Skin epidermis (tissue), 12 donors: ENCODE measurements around the gene HCN1.
"Not testable (repeated sequence)": the region's sequence is repeated elsewhere in the genome, so short reads cannot be mapped to it uniquely, and the experiment has no call there.

ENCODE experiments used
- H3K27ac ChIP-seq, 21 experiments: fragments of 200-600 bp; sonication (generic) in 11 of 21; one replicate each; pipeline ENCODE4 v1.5.0; 2020; ENCODE audit warnings: mild to moderate bottlenecking in 3 of 21, inconsistent platforms in 2 of 21, moderate library complexity in 2 of 21
- H3K4me3 ChIP-seq, 7 experiments: fragments of 200-600 bp; sonication (generic) in 2 of 7; one replicate each; pipeline ENCODE4 v1.5.0; 2020; ENCODE audit warnings: inconsistent platforms in 2 of 7, mild to moderate bottlenecking in 2 of 7, moderate library complexity in 1 of 7

Gene HCN1

DNA sequence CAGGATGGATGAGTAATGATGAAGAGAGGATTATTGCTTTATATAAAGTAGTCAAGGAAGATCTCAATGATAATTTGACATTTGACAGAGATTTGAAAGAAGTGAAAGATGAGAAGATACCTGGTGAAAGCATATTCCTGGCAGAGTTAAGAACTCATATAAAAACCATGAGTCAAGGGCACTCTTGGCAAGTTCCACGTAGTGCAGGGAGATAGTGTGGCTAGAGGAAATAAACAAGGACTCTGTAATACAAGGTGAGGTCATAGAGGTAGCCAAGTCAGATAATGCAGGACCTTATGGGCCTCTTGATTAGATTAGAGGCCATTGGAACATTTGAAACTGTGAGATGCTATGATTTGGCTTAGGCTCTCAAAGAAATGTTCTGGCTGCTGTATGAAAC lies 72.3 kb downstream of the HCN1 start:
- no peak overlapping the region for H3K4me3 ChIP-seq
- no peak overlapping the region for H3K27ac ChIP-seq

DNA sequence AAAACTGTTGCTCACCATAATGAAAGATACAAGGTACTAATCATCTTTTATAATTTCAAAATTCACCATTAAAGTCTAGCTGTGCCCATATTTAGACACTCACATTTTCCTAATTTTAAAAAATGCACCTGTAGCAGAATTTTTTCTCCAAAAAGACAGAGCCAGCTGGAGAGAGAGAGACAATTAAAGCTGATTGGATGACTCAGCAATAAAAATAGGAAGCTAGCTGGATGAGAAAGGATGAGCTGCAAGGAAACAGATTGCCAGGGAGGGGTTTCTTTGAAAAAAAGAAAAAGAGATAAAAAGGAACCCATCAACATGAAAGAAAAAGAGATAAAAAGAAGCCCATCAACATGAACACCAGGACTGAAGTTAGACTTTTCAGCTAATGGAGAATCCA lies 73.8 kb downstream of the HCN1 start:
- H3K4me3 ChIP-seq: no peak overlapping the region

DNA sequence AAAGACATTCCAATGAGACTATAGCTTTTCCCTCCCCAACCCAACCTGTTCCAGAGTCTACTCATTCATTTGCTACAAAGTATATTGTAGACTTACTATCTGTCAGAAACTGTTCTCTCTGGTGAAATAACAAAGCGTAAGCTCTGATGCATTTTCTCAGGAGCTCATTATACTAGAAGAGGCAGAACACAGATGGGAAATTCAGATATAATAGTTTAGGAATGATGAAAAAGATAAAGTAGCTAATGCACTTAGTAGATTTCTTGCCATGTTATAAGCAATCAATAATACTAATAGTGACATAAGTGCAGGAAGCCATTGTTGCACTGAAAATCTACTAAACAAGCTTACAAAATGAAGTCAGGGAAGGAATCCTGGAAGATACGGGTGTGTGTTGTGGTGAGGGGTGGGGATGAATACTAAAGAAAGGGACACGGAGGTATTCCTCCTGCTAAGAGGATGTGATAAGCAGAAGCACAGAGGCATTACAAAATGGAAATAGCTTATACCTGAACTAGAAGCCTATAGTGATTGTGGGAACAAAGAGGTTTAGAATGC lies 78.2 kb downstream of the HCN1 start:
- Histone ChIP-seq H3K27ac (no peak overlapping the region), H3K4me3 (no peak overlapping the region)

More for the DNA sequence above, 73.8 kb downstream of the HCN1 start:
- H3K27ac ChIP-seq: no peak overlapping the region

DNA sequence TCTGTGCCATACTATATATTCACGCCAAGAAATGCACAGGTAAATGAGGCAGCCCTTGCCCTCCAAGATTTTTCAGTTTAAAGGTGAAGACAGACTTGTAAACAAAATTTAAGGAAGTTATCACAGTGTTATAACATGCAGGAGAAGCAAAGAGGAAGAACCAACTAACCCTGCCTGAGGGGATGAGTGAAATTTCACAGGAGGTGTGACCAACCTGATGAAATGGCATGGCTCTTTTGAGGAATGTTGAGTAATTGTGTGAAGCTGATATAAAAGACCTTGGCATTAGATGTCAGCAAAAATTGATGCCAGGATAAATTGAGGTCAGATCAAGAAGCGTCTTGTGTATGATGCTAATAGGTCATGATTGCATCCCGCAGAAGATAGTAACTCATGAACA lies 86.5 kb downstream of the HCN1 start:
- no peak overlapping the region for H3K4me3 ChIP-seq
- H3K27ac ChIP-seq: no peak overlapping the region

DNA sequence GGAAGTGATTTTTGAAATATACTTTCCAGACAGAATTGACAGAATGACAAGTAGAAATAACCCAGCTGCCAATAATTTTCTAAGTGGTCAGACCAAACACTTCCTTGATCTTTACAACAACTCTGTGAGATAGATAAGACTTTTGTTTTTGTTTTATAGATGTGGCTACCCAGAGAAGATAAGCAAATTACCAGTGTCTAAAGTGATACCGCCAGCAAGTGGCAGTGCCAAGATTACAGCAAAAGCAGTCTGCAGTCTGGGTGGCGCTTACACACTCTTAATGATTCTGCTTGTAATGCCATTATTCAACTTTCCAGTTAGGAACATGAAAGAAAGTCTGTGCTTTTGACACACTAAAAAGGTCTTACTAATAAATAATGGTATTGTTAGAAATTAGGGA lies 92.1 kb downstream of the HCN1 start:
- H3K4me3 ChIP-seq: no peak overlapping the region

DNA sequence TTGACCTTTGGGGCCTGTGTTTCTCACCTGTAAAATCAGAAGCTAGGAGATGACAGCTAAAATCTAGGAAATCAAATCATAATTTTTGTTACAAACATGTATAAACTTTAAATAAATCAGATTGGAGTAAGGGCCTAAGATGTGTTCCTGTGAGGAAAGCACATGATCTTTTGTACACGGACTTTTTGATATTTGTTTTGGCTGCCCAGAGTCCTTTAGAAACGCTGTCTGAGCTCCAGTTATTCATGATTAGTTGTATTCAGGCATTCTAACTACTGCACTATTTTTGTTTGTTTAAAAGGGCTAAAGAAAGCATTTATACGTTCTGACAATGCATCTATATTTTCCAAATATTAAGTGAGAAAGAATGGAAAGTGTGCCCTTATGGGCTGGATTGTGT lies 94.8 kb downstream of the HCN1 start:
- H3K4me3 ChIP-seq: no peak overlapping the region
- H3K27ac ChIP-seq: no peak overlapping the region

More for the DNA sequence above, 92.1 kb downstream of the HCN1 start:
- no peak overlapping the region for H3K27ac ChIP-seq

DNA sequence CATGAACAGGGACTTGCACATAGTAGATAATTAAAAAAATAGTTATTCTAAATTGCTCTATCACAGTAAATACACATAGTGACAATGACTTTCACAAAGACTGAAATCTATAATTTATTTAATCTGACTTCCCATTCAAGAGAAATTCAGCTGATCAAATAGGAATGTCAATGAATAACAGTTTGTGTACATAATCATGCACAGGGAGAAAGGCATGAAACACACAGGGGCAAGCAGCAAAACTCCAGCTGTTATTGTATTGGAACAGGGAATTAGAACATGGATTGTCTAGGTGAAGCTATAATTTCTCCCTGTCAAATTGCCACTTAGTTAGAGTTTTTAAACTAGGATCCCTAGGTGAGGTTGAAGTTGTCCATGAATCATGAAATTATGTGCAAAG lies 99.9 kb downstream of the HCN1 start:
- H3K4me3 ChIP-seq: no peak overlapping the region
- H3K27ac ChIP-seq: no peak overlapping the region

DNA sequence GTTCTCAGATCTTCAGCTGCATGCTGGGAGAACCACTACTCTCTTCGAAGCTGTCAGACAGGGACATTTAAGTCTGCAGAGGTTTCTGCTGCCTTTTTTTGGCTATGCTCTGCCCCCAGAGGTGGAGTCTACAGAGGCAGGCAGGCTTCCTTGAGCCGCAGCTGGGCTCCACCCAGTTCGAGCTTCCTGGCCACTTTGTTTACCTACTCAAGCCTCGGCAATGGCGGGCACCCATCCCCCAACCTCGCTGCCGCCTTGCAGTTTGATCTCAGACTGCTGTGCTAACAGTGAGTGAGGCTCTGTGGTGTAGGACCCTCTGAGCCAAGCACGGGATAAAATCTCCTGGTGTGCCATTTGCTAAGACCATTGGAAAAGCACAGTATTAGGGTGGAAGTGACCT lies 110.2 kb downstream of the HCN1 start:
- H3K4me3 ChIP-seq, H3K27ac ChIP-seq: not testable (repeated sequence)

DNA sequence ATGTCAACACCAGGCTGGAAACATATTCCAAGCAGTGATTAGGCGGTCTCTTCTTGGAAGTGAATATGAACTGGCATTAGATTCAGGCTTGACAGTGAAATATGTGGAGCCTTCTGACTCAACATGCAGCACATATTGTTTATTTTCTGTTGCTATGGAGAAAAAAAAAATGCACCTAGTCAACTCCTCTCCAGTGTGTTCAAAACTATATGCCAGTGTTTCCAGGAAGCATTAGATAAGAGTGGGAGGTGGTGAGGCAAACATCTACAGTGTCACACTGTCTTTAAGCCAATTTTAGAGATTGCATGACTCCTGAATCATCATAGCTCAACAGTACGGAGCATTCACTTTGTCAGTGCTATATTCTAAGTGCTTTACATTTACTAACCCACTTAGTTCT lies 117.9 kb downstream of the HCN1 start:
- H3K4me3 ChIP-seq: no peak overlapping the region
- H3K27ac ChIP-seq: no peak overlapping the region

DNA sequence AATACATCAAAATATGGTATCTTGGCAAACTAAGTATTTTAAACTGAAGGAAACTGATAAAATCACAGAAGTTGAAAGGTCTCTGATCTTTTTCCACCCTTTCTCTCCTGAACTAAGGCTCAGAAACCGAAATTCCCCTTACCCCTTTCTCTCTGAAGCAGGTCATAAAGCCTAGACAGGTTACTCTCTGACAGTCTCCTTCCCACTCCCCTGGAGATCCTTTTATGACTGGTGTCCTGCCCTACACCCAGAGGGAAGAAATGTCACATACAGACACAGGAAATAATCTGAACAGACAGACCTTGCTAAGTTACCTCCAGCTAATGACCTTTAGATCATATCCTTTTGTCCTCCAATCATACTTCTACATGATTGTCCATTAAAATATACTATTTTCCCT lies 127.4 kb downstream of the HCN1 start:
- no peak overlapping the region for H3K4me3 ChIP-seq
- H3K27ac ChIP-seq: no peak overlapping the region

DNA sequence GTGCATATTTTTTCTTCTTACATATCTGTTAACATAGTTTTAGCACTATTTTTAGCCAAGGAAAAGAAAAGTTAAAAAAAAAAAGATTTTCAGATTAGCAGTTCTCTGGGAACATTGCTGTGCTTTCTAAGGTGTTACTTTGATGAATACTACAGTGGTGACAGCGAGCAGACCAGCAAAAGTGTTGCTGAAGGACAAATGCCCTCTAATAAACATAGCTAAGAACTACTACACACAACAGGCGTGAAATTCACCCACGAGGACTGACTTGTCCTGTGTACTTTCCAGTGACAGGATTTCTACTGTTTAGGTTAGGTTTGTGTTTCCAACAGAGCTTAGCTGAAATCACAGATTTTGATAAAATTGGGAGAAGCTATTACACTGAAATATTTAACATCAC lies 153.8 kb downstream of the HCN1 start:
- Histone ChIP-seq H3K4me3 (no peak overlapping the region), H3K27ac (no peak overlapping the region)

DNA sequence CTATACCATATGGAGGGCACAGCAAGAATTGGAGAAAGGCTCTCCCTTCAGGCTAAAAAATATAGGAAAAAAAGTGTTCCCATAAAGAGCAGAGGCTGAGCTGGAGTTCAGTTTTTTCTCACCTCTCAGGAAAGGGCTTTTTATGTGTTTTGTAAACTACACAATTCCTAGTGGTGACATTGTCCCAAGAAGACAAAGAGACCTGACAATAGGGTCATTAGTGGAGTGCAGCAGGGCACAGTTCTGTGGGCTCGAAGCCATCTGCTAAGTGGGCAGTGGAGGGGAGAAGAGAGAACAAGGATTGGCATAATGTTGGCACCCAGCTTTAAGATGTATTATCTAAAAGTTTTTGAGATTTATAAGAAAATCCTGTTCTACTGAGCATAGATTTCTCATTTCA lies 162.5 kb downstream of the HCN1 start:
- Histone ChIP-seq H3K4me3 (no peak overlapping the region), H3K27ac (no peak overlapping the region)

DNA sequence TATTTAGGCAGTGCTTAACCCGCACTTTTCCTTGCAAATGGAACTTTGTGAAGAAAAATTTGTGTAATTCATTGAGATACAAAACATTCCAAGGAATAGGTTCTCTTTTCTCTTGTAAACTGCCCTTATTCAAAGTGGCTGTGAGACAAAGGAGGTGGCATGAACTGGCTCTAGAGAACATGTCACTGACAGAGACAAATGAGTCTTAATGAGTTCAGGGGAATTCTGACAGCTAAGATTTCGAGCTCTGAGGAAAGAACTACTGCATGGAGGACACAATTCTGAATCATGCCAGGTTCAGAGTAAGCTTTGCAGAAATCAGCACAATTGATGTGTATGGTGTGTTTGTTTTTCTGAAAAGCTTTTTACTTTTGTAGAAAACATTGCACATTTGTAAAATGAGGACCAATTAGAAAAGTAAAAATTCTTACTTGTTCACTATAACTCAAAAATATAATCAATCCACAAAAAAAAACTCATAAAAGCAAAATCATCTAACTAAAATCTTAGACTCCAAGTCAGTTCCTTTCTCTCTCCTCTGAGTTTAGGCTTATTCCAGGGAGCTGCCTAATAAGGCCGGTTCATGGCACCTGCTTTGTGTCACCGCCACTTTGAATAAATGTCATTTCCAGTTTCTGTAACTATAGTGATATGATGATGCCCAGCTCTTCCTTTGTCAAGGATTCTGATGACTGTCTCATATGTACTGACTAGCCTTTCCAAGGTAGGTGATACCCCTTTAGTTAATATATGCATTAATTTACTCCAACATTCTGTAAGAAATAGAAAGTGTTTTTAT lies 163.2 kb downstream of the HCN1 start:
- no peak overlapping the region for H3K27ac ChIP-seq
- H3K4me3 ChIP-seq: no peak overlapping the region

DNA sequence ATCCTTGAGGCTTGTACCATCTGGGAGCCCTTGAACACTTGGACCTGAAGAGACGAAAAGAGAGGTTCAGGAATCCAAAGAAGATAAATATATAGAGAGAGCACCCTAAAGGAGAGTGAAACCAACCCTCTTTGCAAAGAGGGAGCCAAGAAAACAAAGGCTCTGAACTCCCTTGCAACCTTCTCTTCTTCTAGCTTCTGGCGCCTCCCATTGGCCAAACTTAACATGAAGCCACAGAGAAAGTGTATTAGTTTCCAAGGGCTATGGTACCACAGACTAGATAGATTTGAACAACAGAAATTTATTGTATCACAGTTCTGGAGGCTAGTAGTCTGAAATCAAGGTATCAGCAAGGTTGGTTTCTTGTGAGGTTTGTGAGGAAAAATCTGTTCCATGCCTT lies 175.1 kb downstream of the HCN1 start:
- no peak overlapping the region for H3K27ac ChIP-seq
- no peak overlapping the region for H3K4me3 ChIP-seq

DNA sequence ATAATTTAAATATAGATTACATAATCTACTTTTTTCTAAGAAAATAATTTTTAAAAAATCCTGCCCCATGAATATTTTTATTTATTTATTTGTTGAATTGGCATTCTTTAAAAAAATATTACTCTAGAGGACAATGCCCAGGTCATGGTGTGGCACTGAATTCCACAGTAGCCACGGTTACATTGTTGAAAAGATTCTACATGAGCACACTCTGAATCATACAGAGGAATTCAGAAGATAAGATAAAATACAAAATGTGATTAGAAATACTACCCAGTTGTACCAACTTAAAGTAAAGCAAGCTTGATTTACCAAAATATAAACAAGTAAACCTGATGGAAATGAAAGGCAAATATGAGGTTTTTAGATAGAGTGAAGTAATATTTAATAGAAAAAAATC lies 183.7 kb downstream of the HCN1 start:
- H3K4me3 ChIP-seq: no peak overlapping the region
- no peak overlapping the region for H3K27ac ChIP-seq

DNA sequence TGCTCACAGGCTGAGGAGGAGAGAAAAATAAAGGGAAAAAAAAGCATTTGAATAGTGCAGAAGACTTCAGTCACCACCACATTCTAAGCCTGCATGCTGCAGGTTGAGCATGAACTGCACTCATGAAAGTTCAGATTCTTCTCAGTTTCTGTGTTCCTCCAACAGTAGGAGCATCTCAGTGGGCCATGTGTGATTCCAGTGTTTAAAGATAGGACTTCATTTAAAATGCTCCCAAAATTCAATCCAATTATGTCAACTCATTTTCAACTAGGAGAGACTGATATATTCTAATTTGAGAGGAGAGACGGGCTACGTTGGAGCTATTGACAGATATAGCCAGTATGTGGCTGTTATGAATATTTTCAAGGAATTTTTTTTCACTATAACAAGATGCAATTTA lies 186.8 kb downstream of the HCN1 start:
- no peak overlapping the region for H3K4me3 ChIP-seq
- H3K27ac ChIP-seq: no peak overlapping the region

DNA sequence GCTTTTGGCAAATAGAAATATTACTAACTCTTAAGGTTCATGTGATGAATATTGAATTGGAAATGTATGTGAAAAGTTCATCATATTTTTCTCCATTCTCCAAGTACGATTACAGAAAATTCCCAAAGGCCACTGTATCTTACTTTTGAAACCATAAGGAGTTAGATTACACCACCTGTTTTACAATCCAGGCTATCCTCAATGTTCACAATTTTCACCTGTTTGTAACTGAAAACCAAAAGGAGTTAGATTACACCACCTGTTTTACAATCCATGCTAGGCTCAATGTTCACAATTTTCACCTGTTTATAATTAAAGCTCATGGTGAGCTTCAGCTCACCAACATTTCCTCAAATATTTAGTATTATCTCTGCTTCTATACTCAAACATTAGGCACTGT lies 188.0 kb downstream of the HCN1 start:
- Histone ChIP-seq H3K4me3 (no peak overlapping the region), H3K27ac (no peak overlapping the region)

DNA sequence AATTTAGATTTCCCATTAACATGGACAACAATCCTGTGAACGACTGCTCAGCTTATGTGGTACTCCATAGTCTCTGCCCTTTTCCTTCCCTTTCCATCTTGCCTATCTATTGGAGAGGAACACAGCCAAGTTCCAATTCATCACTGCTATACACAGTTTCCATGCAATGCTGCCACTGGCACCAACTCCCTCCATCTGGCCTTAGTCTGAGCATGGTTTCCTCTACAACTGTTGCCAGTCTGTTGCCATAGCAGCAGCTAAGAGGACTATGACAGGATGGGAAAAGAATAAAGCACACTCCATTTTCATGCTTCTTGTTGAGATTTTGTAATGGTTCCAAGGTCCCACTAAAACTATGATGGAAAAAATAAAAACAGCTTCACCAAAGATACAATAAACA lies 189.0 kb downstream of the HCN1 start:
- no peak overlapping the region for H3K27ac ChIP-seq
- H3K4me3 ChIP-seq: no peak overlapping the region

DNA sequence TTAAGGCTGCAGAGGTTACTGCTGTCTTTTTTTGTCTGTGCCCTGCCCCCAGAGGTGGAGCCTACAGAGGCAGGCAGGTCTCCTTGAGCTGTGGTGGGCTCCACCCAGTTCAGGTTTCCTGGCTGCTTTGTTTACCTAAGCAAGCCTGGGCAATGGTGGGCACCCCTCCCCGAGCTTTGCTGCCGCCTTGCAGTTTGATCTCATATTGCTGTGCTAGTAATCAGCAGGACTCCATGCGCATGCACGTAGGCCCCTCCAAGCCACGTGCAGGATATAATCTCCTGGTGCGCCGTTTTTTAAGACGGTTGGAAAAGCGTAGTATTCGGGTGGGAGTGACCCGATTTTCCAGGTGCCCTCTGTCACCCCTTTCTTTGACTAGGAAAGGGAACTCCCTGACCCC lies 197.2 kb downstream of the HCN1 start:
- H3K27ac ChIP-seq, H3K4me3 ChIP-seq: not testable (repeated sequence)

DNA sequence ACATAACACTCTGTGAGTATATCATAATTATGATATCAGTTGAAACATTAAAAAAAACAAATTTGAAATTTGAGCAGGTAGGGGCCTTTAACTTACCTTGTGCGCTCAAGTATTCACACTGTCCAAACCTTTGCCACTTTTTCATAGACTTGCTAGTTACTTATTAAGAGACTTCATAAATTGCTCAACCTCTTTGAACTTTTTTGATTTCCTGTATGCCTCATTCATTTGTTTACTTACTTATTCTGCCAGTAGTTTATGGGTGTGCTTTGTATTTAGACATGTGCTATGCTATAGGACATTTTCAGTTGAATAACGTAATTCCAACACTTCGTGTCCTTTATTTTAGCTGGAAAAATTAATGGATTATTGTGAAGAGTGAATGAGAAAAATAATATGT lies 204.8 kb downstream of the HCN1 start:
- H3K27ac ChIP-seq: no peak overlapping the region
- H3K4me3 ChIP-seq: no peak overlapping the region

DNA sequence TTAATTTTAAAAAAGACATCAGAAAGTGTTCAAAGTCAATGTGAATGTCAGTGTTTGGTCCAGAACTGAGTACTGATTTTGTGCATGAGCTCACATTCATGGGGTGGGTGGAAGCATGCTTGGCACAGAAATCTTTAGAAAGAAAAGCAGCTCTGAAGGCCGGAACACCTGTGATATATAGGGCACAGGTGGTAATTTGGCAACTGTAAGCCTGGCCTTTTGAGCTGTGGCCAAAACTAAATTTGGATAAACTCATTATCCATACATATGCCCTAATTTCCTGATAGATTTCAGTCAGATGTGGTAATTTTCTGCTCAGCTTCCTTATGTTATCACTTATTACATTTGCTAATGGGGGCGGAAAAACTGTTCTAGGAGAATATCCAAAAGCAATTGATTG lies 211.4 kb downstream of the HCN1 start:
- Histone ChIP-seq H3K4me3 (no peak overlapping the region), H3K27ac (no peak overlapping the region)

DNA sequence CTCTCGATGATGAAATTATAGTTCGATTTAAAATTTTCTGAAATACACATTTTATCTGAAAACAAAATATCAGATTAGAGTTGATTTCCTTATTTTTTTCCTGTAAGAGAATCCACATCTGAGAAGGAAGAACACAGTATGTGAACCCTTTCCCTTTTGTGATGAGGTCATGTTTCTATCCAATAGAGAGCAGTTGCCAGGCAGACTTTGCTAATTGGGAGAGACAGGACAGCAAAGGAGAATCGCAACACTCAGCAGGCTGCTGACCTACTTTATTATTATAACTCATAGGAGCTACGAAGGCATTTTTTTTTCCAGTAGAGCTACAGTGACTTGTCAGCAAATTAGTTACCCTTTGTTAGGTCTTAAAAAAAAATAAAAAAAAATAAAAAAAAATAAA lies 242.1 kb downstream of the HCN1 start:
- H3K4me3 ChIP-seq: no peak overlapping the region
- no peak overlapping the region for H3K27ac ChIP-seq
